Measurements from ENCODE around the gene RABGEF1.
A peak's percentile ranks its signal among the peaks of the same experiment; 100 is the strongest.
"Not testable (repeated sequence)": the region's sequence is repeated elsewhere in the genome, so short reads cannot be mapped to it uniquely, and the experiment has no call there.

Gene RABGEF1

DNA sequence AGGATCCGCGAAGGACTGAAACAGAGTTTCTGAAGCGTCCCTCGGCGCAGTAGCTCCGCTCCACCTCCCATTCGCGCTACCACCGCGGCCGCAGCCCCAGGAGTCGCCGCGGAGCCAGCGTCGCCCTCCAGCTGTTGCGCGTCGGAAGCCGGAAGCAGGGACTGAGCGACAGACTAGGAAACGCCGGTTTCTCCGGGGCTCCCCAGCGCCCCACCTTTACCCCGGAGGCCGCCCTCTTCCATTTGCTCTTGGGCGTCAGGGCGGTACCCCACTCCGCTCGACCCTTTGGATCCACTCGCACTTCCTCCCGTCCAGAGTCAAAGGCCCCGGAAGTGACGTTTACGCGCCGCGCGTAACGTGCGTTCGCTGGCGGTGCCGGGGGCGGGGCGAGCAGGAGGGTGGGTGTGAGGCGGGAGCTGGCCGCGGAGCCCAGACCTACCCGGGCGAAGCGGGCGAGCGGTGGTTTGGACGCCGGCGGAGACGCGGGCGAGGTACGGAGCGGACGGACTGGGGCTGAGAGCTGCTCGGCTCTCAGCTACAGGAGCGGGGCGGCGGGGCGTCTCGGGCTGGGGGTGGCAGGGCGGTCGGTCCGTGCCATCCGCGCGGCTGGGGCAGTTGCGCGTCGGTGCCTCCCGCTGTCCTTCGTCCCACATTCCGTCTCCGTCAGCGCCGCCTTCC is at the start of gene RABGEF1:
RABGEF1 (plus strand) TSS at position 432 of the 678 bp plus-strand sequence. CDS start 31,167 bp downstream, outside the sequence.
- DNase-seq, result peak; percentile 97

DNA sequence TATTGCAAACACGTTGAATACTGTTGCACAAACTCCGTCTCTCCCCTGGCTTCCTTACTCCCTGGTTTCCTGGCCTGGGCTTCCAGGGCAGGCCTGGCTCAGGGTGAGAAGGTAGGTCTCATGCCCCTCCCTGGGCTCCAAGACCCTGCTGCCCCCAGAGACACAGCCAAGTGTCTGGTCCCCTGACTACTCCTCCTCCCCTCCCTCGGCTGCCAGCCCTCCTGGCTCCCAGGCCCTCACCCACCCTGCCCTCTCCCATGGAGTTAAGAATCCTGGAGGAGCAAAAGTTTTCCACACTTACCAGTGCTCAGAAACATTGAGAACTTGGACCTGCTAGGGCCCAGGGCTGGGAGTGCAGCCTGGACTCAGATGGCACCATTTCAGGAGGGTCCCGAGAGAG is 47.2 kb upstream of the RABGEF1 start:
- DNase-seq, result no peak

GRCh38 chr7:66694286-66694685 is 46.2 kb upstream of the RABGEF1 start:
- DNase-seq, result no peak

GRCh38 chr7:66695417-66695816 is 45.1 kb upstream of the RABGEF1 start:
- DNase-seq, result not testable (repeated sequence)

- not testable (repeated sequence) for DNase-seq
Measured at GRCh38 chr7:66696134-66696533, 44.4 kb upstream of the RABGEF1 start.

- no peak for DNase-seq
Measured at GRCh38 chr7:66696774-66697191, 43.8 kb upstream of the RABGEF1 start.

DNA sequence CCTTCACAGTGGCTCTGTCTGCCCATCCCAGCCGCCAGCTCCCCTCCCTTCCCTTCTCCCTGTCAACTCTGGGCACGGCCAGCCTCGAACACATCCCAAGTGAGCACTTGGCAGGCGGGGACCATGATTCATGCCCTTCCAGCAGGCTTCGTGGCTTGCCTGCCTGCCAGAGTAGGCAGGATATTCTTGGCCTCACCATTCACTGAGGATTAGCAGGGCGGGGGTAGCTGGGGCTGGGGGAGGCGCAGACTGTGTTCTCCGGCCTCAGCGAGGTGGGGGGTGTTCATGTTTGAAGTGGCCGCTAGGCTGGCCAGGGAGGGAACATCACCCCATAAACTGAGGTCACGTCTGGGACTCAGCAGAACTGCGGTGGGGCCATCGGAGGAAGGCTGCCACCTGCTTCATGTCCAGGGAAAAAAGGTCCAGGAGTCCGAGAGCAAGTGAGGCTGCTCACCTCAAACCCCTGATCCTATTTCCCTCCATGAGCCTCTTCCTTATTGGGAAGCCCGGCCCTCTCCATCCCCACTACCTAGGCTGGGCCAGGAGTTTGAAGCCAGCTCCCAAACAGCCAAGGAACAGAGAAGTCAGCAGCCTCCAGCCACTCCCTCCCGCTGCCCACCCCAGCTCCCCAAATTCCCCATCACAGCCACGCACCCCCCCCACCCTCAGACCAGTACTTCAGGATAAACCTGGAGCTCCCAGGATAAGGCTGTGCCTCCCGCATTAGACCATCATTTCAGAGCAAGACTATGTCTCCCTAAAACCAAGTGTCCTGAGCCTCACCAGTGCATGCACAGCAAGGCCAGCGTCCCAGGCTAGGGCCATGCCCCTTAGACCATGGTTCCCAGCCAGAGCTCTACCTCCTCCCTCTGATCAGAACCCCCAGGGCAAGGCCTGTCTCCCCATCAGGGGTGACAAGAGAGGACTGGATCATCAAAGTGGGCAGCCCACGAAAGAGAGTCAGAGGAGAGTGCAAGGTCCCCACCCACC is 42.8 kb upstream of the RABGEF1 start:
- no peak for DNase-seq

GRCh38 chr7:66698652-66699205 is 41.8 kb upstream of the RABGEF1 start:
- DNase-seq, result no peak

- no peak for DNase-seq
Measured at GRCh38 chr7:66699998-66700397, 40.5 kb upstream of the RABGEF1 start.

DNA sequence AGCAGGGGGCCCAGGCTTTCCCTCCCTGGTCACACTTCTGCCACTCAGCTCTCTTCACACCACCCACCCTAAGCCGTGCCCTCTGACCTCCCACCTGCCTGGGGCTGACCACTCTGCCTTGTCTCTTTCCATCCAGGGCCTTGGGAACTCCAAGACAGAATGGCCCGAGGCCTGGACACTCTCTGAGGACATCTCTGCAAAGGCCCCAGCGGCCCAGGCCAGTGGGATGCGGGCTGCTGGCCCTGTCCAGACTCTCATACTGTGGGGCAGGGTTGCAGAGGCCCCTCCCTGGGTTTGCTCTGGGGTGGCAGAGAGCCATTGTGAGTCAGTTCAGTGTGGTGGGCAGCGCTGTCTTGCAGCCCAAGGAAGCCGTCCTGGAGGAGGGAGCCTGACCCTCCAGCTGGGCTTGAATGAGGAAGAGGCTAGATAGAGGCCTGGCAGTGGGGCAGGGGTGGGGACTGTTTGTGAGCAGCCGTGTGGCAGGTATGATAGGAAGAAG is 39.9 kb upstream of the RABGEF1 start:
- DNase-seq, result no peak

GRCh38 chr7:66707825-66708224 is 32.7 kb upstream of the RABGEF1 start:
- no peak for DNase-seq

GRCh38 chr7:66710752-66711151 is 29.8 kb upstream of the RABGEF1 start:
- not testable (repeated sequence) for DNase-seq

- DNase-seq, result no peak
Measured at GRCh38 chr7:66713687-66714086, 26.8 kb upstream of the RABGEF1 start.

DNA sequence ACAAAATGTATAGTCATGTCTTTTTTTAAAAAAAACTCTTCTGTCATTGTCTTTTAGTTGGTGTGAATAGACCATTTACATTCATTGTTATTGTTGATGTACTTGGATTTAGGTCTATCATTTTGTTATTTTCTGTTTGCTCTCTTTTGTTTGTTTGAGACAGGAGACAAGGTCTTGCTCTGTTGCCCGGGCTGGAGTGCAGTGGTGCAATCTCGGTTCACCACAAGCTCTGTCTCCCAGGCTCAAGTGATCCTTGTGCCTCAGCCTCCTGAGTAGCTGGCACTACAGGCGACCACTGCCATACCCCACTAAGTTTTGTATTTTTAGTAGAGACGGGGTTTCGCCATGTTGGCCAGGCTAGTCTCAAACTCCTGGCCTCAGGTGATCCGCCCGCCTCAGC is 23.9 kb upstream of the RABGEF1 start:
- not testable (repeated sequence) for DNase-seq

DNA sequence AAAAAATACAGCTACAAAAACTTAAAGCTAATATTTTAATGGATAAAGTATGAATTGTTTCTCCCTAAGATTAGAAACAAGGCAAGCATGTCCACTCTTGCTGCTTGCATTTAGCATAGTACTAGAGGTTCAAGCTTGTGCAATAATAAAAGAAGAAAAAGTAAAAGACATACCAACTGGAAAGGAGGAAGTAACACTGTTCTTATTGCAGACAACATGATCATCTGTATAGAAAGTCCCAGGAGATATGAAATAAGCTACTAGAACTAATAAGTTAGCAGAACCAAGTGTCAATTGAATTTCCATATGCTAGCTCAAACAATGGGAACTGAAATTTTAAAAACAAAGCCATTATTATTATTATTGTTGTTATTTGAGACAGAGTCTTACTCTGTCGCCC is 20.0 kb upstream of the RABGEF1 start:
- DNase-seq, result no peak

- no peak for DNase-seq
Measured at GRCh38 chr7:66725843-66726242, 14.7 kb upstream of the RABGEF1 start.

DNA sequence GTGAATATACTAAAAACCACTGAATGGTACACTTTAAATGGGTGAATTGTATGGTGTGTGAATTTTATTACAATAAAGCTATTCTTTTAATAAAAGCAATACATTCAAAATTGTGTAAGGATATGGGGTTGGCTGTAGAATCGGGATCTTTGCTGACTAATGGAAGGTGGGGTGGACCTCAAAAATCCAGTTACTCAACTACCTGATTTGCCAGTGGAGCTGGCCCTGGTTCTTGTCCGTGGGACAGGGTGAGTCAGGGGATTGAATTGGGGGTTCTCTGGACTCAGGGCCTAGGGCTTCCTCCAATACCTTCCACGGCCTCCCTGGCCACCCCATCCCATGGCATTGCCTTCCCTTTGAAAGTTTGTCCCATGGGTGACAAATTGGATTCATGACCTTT is 13.5 kb upstream of the RABGEF1 start:
- DNase-seq, result no peak

DNA sequence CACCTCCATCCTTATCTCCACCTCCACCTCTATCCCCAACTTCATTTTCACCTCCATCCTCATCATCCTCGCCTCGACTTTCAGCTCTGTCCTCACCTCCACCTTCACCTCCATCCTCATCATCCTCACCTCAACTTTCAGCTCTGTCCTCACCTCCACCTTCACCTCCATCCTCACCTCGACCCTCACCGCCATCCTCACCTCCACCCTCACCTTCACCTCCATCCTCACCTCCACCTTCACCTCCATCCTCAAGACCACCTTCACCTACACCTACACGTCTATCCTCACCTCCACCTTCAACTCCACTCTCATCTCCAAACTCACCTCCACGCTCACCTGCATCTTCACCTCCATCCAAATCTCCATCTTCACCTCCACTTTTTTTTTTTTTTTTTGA is 12.0 kb upstream of the RABGEF1 start:
- DNase-seq, result no peak

- no peak for DNase-seq
Measured at GRCh38 chr7:66729274-66729673, 11.3 kb upstream of the RABGEF1 start.

- DNase-seq, result no peak
Measured at GRCh38 chr7:66731986-66732385, 8.5 kb upstream of the RABGEF1 start.

- DNase-seq, result no peak
Measured at GRCh38 chr7:66732439-66732838, 8.1 kb upstream of the RABGEF1 start.

DNA sequence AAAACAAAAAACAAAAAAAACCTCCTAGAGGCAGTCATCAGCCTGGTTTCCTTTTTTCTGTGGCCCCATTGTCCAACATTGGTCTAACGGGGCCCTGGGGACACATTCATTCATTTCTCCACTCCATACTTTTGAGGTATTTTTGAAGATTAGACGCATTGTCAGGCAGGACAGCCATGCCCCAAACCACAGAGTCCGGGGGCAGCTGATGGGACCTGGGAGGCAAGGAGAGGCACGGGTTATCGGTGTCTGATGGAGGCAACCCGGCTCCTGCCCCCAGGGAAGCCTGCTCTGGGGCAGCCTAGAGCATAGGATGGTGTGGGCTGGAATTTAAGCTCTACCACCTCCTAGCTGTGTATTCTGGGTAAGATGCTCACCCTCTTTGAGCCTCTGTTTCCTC is 6.5 kb upstream of the RABGEF1 start:
- no peak for DNase-seq

GRCh38 chr7:66735154-66735553 is 5.4 kb upstream of the RABGEF1 start:
- no peak for DNase-seq
